Skin of body (tissue), 2 donors: ENCODE measurements around the gene ZNF785. TPM values are rescaled to one million over a fixed set of nuclear protein-coding genes. Genes with fewer than 3 reads are reported as not detected.
"Not testable (repeated sequence)": the region's sequence is repeated elsewhere in the genome, so short reads cannot be mapped to it uniquely, and the experiment has no call there.

ENCODE experiments used
- DNase-seq: peaks from one replicate; lab custom pipeline; 2025; lab: John Stamatoyannopoulos, UW
- total RNA-seq: library from RNA; depleted of rRNA; stranded (reverse); fragments of >200 nt; gene quantifications from one replicate; pipeline ENCODE4 v1.2.3, GENCODE V29; 2014

Gene ZNF785
- total RNA-seq, 1 donor from 2014 or later: 9.8 TPM

- DNase-seq: no peak
Observed at GRCh38 chr16:30565984-30566383, 19.5 kb downstream of the ZNF785 start.

GRCh38 chr16:30565526-30565925 lies 20.0 kb downstream of the ZNF785 start:
- no peak for DNase-seq

DNA sequence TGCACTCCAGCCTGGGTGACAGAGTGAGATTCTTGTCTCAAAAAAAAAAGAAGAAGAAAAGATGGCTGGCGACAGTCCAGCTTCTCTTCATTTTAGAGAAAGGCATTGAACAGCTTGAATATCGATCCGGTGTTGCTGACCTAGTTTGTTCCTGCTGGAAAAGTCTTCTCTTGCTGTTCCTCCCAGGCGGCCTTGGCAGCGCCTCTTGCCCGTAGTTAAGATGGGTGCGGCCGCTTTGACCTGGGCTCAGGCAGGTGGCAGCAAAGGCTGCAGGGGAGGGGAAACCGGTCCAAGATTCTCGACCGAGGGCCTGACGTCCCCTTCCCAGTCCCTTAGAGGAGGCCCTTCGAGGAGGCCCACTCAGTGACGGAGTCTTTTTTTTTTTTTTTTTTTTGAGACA lies 23.5 kb downstream of the ZNF785 start:
- no peak for DNase-seq

- no peak for DNase-seq
Observed at GRCh38 chr16:30561089-30561816, 24.2 kb downstream of the ZNF785 start.

DNA sequence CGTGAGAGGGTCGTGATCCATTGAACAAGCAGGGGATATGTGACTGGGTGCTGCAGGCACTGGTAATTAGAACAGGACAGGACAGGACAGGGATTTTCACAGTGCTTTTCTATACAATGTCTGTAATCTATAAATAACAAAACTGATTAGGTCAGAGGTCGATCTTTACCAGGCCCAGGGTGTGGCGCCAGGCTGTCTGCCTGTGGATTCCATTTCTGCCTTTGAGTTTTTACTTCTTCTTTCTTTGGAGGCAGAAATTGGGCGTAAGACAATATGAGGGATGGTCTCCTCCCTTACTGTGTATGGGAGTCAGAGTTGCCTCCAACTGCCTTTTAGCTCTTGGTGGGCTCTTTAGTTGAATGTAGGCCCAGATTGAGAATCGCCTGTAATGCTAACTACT lies 25.8 kb downstream of the ZNF785 start:
- no peak for DNase-seq

- DNase-seq: no peak
Observed at GRCh38 chr16:30558789-30559377, 26.6 kb downstream of the ZNF785 start.

DNA sequence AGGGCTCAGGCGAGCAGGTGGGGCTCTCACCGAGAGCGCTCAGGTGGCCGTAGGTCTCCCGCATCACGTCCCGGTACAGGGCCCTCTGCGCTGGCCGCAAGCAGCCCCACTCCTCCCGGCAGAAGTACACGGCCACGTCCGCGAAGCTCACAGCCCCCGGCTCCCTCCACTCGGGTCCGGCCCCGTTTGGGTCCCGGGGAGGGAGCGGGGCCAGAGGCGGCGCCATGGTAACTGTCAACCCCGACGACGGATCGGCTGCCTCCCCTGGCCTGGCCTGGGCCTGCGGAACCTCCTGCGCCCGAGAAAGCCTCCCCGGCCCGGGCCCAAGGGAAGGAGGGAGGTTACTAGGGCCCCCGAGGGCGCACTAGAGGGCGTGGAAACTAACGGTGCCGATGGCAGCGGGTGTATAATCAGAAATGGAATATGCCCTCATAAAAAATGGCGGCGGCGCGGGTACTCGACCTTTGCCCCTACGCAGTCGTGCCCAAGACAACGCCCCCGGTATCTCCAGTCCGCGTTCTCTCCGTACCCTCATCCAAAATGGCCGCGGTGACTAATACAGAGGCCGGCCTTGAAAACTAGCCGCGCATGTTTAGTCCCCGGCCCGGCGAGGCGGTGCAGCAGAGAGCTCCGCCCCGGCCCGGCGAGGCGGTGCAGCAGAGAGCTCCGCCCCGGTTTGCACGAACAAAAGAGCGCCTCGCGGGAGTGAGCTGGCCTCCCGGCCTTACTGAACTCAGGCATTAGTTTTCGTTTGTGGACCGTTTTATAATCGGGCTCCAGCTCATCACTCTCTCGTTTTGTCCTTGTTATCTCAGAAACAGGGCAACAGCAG lies 27.3 kb downstream of the ZNF785 start, which contains the start of gene ZNF764:
TSS of gene ZNF764 (minus strand) at position 418 of the 832 bp plus-strand sequence. CDS start at position 226, 192 bp downstream.
- peak; percentile 96 for DNase-seq

- DNase-seq: no peak
Observed at GRCh38 chr16:30557707-30557956, 27.9 kb downstream of the ZNF785 start.

DNA sequence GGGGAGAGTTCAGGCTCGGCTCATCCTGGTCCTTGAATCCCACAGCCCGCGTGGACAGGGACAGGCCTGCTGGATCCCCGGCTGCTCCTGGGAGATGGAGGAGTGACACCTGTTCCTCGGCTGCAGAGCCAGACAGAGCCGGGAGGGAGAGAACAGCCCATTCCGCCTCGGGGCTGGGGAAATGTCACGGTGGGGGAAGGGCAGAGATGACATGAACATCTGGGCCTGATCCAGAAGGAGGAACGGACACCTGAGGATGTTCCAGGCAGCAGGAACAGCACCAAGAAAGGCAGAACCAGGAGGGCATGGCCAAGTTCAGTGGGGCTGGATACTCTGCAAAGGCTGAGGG lies 29.4 kb downstream of the ZNF785 start:
- no peak for DNase-seq

DNA sequence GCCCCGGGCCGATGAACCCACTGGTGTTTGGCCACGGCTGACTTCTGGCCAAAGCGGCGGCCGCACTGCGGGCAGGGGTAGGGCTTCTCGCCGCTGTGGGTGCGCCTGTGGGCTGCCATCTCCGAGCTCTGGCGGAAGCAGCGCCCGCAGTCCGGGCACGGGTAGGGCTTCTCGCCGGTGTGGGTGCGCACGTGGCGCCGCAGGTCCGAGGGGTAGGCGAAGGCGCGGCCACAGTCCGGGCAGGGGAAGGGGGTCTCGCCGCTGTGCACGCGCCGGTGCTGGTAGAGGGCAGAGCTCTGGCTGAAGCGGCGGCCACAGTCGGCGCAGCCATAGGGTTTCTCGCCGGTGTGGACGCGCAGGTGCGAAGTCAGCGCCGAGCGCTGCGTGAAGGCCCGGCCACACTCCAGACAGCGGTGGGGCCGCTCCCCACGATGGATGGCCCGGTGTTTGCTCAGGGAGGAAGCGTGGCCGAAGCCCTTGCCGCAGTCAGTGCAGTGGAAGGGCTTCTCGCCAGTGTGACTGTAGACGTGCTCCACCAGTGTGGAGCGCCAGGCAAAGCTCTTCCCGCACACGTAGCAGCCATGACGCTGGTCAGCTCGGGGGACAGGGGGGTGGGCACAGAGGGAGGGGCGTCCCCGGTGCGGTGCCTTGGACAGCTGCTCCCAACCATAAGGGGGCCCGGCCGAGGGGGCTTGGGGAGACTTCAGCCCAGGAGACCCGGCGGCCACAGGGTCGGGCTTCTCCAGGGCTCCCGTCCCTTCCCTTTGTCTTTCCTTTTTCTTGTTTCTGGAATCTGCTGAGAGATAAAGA lies 30.0 kb downstream of the ZNF785 start:
- no peak for DNase-seq

DNA sequence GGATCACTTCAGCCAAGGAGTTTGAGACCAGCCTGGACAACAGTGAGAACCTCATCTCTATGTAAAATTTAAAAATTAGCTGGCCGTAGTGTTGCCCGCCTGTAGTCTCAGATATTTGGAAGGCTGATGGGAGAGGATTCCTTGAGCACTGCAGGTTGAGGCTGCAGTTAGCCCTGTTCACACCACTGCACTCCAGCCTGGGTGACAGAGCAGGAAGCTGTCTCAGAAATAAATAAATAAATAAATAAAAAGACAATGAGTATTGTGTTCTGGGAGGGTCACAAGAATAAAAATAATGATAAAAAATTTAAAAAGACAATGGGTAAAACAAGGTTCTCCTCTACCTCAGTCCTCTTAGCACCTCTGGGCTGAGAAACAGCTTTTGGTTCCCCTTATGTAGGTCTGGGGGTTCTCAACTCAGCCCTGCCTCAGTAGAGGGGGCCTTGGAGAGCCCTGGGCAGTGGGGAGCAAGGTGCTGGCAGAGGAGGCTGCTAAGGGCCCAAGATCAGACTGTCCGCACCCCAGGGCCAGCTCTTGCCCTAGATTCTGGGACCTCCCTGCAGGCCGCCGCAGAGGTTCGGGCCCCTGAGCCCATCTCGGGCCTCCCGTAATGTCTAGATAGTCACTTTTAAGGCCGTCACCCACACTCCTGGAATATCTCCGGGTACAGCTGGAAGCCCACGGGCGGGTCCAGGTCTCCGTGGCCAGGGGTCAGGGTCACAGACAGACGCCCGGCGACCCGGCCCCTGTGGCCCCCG lies 30.8 kb downstream of the ZNF785 start:
- no peak for DNase-seq

- DNase-seq: no peak
Observed at GRCh38 chr16:30553393-30553899, 32.1 kb downstream of the ZNF785 start.

- no peak for DNase-seq
Observed at GRCh38 chr16:30552956-30553355, 32.5 kb downstream of the ZNF785 start.

DNA sequence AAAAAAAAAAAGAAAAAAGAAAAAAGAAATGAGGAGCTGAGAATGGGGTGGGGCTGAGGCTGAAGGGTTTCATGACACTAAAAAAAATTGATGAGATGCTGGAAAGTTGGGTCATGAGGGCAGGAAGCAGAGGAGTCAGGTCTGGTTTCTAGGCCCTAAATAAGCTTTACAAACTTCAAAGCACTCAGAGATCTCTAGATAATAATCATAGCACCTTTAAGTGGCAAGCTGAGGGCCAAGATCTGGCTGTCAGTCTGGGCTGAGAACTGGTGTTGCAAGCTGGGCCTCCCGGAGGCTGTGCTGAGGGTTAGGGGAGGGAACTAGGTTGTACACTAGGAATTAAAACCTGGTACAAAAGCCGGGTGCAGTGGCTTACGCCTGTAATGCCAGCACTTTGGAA lies 33.7 kb downstream of the ZNF785 start:
- DNase-seq: no peak

DNA sequence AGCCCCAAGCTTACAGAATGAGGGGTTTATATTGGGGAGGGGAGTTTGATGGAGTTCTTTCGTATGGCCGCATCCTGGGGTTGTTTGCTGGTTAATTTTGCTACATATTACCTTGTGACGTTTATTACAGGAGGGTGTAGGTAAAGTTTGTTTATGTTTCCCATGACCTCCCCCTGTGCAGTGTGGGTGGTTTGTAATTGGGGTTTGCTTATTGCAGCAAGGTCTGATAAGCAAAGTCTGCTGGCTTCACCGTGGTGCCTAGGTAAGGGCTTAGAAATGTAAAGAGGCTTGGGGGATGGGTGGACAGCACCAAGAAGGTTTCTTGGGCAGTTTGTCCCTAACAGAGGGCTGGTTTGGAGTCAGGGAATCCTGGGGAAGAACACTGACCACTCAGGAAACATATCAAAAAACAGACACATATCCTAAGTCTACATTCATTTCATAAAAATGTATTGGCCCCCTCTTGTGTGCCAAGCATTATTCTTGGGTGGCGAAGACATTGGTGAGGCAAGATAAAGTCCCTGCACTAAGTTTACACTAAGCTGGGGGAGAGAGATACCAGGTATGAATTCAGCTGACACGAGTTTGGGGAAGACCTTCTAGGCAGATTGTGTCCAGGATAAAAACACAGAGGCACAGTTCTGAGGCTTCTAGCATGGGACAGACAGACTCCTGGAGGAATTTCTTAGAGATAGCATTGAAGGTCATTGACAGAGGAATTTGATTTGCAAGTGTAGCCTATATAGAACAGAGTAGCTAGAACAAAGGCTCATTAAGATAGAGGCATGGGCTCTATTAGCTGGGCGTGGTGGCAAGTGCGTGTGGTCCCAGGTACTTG lies 36.9 kb downstream of the ZNF785 start:
- DNase-seq: no peak

- no peak for DNase-seq
Observed at GRCh38 chr16:30546115-30546514, 39.4 kb downstream of the ZNF785 start.

DNA sequence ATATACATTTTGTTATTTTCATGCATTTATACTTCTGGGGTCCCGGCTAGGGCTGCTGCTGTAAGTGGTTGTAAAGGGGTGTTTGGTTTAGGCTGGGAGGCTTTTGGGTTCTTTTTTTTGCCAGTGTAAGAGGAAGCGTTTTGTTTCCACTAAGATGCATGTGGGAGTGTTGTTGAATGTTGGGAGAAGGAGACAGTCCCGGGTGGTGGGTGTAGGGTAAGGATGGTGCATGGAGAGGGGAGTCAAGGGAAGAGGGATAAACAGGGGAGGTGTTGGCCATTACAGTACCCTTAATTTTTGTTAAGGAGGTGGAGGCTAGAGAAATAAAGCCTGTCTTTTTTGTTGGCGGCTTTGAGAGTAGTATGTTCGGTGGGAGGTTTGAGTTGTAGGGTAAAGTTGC lies 42.4 kb downstream of the ZNF785 start:
- no peak for DNase-seq

DNA sequence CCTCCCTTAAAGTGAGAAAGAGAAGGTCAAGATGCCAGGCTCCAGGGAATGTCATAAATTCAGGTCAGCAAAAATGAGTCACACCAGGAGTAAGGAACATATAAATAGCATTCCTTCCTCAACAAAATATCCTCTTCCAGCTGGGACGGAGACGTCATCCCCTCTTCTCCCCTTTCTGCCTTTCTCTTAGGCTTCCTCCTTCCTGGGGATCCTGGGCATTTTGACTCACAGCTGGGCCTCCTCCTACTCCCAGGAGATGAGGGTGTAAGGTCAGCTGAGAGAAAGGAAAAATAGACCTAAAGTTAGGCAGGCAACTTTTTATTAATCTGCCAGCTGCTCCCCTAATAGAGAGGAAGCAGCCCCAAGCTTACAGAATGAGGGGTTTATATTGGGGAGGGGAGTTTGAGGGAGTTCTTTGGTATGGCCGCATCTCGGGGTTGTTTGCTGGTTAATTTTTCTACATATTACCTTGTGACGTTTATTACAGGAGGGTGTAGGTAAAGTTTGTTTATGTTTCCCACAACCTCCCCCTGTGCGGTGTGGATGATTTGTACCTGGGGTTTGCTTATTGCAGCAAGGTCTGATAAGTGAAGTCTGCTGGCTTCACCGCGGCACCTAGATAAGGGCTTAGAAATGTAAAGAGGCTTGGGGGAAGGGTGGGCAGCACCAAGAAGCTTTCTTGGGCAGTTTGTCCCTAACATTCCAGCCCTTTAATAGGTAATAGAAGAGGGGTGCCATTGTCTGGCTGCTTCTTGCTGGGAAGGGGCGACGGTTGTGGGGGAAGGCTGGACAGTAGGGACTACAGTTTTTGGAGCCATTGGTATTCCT lies 43.8 kb downstream of the ZNF785 start:
- no peak for DNase-seq

DNA sequence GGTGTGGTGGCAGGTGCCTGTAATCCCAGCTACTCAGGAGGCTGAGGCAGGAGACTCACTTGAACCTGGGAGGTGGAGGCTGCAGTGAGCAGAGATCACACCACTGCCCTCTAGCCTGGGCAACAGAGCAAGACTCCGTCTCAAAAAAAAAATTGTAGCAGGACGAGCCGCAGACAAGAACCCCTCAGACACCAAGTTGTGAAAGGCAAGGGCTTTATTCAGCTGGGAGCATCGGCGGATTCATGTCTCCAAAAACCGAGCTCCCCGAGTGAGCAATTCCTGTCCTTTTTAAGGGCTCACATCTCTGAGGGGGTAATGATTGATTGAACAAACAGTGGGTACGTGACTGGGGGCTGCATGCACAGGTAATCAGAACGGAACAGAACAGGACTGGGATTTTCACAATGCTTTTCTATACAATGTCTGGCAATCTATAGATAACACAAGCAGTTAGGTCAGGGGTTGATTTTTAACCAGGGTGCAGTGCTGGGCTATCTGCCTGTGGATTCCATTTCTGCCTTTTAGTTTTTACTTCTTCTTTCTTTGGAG lies 44.5 kb downstream of the ZNF785 start:
- not testable (repeated sequence) for DNase-seq
